Transverse colon (tissue), 4 donors: ENCODE measurements around the gene CHAD.

ENCODE experiments used
- EP300 ChIP-seq: sonication (generic); formaldehyde crosslinking; IDR thresholded peaks from one replicate; pipeline ENCODE4 v1.6.1; 2017; ENCODE audit warnings: antibody characterized with exemption, low read depth
- POLR2A ChIP-seq: fragments of 450-650 bp; IDR thresholded peaks from one replicate; pipeline ENCODE4 v1.6.1; 2016; ENCODE audit warnings: antibody characterized with exemption, mild to moderate bottlenecking, moderate library complexity
- POLR2AphosphoS5 ChIP-seq, 3 donors: sonication (generic); formaldehyde crosslinking; IDR thresholded peaks; one replicate each; pipeline ENCODE4 v1.6.1; 2016; ENCODE audit warnings: antibody characterized with exemption in 3 of 3
- TF ChIP-seq, protein P1 (sequence below), 5 experiments: fragments of 200-600 bp in 3 of 5; fragments of 450-650 bp in 2 of 5; sonication (generic) in 3 of 5; IDR thresholded peaks; 1 replicate in 2 of 5; 2 replicates in 3 of 5; pipeline ENCODE4 v1.5.1; 2016 to 2017; ENCODE audit warnings: antibody characterized with exemption in 5 of 5, inconsistent platforms in 3 of 5, mild to moderate bottlenecking in 2 of 5, moderate library complexity in 1 of 5

DNA sequence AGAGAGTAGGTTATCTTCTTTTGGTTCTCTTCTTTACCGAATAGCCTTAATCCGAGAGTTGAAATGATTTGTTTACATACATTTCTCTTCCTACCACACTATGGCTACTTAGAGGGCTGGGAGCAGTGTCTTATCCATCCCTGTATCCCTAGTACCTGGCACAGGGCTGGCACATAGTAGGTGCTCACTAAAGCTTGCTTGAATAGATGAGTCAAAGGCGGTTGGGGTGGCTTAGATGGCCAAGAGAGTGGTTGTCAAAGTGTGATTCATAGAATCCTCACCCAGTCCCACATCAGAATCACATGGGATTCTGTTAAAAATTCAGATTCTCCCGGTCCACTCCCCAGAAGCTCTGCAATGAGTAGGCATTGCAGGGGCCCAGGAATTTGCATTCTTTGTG is 11.1 kb downstream of the CHAD start:
- TF ChIP-seq, protein P1, sequence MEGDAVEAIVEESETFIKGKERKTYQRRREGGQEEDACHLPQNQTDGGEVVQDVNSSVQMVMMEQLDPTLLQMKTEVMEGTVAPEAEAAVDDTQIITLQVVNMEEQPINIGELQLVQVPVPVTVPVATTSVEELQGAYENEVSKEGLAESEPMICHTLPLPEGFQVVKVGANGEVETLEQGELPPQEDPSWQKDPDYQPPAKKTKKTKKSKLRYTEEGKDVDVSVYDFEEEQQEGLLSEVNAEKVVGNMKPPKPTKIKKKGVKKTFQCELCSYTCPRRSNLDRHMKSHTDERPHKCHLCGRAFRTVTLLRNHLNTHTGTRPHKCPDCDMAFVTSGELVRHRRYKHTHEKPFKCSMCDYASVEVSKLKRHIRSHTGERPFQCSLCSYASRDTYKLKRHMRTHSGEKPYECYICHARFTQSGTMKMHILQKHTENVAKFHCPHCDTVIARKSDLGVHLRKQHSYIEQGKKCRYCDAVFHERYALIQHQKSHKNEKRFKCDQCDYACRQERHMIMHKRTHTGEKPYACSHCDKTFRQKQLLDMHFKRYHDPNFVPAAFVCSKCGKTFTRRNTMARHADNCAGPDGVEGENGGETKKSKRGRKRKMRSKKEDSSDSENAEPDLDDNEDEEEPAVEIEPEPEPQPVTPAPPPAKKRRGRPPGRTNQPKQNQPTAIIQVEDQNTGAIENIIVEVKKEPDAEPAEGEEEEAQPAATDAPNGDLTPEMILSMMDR (IDR thresholded peaks at IDR 0.05): no peak
- TF ChIP-seq EP300: no peak
- no peak for TF ChIP-seq POLR2A
- TF ChIP-seq POLR2AphosphoS5 (IDR thresholded peaks at IDR 0.05): no peak
